HG03432 (cell line): ENCODE measurements around the gene DPM2.
A peak's percentile ranks its signal among the peaks of the same experiment; 100 is the strongest.

Source experiments
- ATAC-seq: cut with Tn5 transposase; IDR thresholded peaks from one replicate; pipeline ENCODE4 v1.9.1; 2021; ENCODE audit warnings: mild to moderate bottlenecking, moderate library complexity; ENCODE audit not compliant: unreplicated experiment

The DPM2 gene

GRCh38 chr9:127973169-127974000, 35.7 kb upstream of the DPM2 start:
- no peak for ATAC-seq

- ATAC-seq: no peak
Measured at GRCh38 chr9:127972236-127972871, 34.7 kb upstream of the DPM2 start.

- no peak for ATAC-seq
Measured at GRCh38 chr9:127971357-127972235, 33.9 kb upstream of the DPM2 start.

- ATAC-seq: peak; percentile 71
Measured at GRCh38 chr9:127970401-127971313, 33.0 kb upstream of the DPM2 start.

GRCh38 chr9:127968700-127969383, 31.2 kb upstream of the DPM2 start:
- no peak for ATAC-seq

GRCh38 chr9:127968042-127968441, 30.4 kb upstream of the DPM2 start:
- ATAC-seq: no peak

- ATAC-seq: no peak
Measured at GRCh38 chr9:127967151-127967809, 29.6 kb upstream of the DPM2 start.

GRCh38 chr9:127966416-127967150, 28.9 kb upstream of the DPM2 start:
- no peak for ATAC-seq

- no peak for ATAC-seq
Measured at GRCh38 chr9:127965953-127966352, 28.3 kb upstream of the DPM2 start.

GRCh38 chr9:127963359-127964064, 25.9 kb upstream of the DPM2 start:
- no peak for ATAC-seq

GRCh38 chr9:127963041-127963358, 25.3 kb upstream of the DPM2 start:
- no peak for ATAC-seq

- ATAC-seq: no peak
Measured at GRCh38 chr9:127962278-127962677, 24.6 kb upstream of the DPM2 start.

GRCh38 chr9:127961613-127962155, 24.0 kb upstream of the DPM2 start:
- ATAC-seq: no peak

GRCh38 chr9:127961155-127961490, 23.5 kb upstream of the DPM2 start:
- ATAC-seq: no peak

- no peak for ATAC-seq
Measured at GRCh38 chr9:127960410-127961154, 22.9 kb upstream of the DPM2 start.

GRCh38 chr9:127959841-127960409, 22.3 kb upstream of the DPM2 start:
- no peak for ATAC-seq

- no peak for ATAC-seq
Measured at GRCh38 chr9:127959398-127959797, 21.7 kb upstream of the DPM2 start.
